HEK293 (cell line): ENCODE results near the gene LRP5.

ENCODE experiments used
- CTCF ChIA-PET: fragments of 350-600 bp; formaldehyde crosslinking; extraction: SDS; loops from one replicate; lab custom pipeline; 2021; ENCODE audit warnings: antibody characterized with exemption; lab: Yijun Ruan, JAX
- POLR2A ChIA-PET: fragments of 300-600 bp; formaldehyde crosslinking; extraction: SDS; loops from one replicate; lab custom pipeline; 2020; ENCODE audit warnings: antibody characterized with exemption, inconsistent platforms; lab: Yijun Ruan, JAX
- H3K27ac ChIP-seq: fragments of 200-500 bp; sonication (Bioruptor generic); 2 replicates; pipeline ENCODE4 v1.5.1; 2014; ENCODE audit warnings: low read depth, low read length, control low read depth, inconsistent platforms; ENCODE audit errors: extremely low read depth
- H3K36me3 ChIP-seq, 2 experiments: fragments of 200-500 bp in 1 of 2; sonication (Bioruptor generic) in 1 of 2; 1 replicate in 1 of 2; 2 replicates in 1 of 2; pipeline ENCODE4 v1.5.1; 2014 to 2017; ENCODE audit warnings: inconsistent platforms in 2 of 2, low read length in 2 of 2; ENCODE audit not compliant: control insufficient read depth in 2 of 2, insufficient read depth in 1 of 2
- H3K4me1 ChIP-seq: fragments of 200-500 bp; sonication (Bioruptor generic); 2 replicates; pipeline ENCODE4 v1.5.1; 2014; ENCODE audit warnings: mild to moderate bottlenecking, low read length, inconsistent platforms; ENCODE audit not compliant: control insufficient read depth, insufficient read depth
- H3K4me3 ChIP-seq: 2 replicates; pipeline ENCODE4 v1.5.1; 2011; ENCODE audit warnings: low read depth, mild to moderate bottlenecking, control low read depth, low read length, moderate library complexity
- H3K9me3 ChIP-seq: fragments of 200-500 bp; sonication (Bioruptor generic); 2 replicates; pipeline ENCODE4 v1.5.1; 2014; ENCODE audit warnings: low read depth, low read length, inconsistent platforms; ENCODE audit not compliant: control insufficient read depth, insufficient read depth
- EGR2 ChIP-seq: fragments of 450-650 bp; formaldehyde crosslinking; IDR thresholded peaks from 2 replicates; pipeline ENCODE4 v1.5.1; 2016; ENCODE audit warnings: low read depth, missing biosample characterization, missing genetic modification characterization
- OVOL3 ChIP-seq: fragments of 450-650 bp; formaldehyde crosslinking; IDR thresholded peaks from 2 replicates; pipeline ENCODE4 v1.5.1; 2016; ENCODE audit warnings: missing biosample characterization, missing genetic modification characterization
- SCRT1 ChIP-seq: fragments of 450-650 bp; formaldehyde crosslinking; IDR thresholded peaks from 2 replicates; pipeline ENCODE4 v1.5.1; 2016; ENCODE audit warnings: missing biosample characterization, missing genetic modification characterization, borderline replicate concordance
- SCRT2 ChIP-seq: fragments of 450-650 bp; formaldehyde crosslinking; IDR thresholded peaks from 2 replicates; pipeline ENCODE4 v1.5.1; 2016; ENCODE audit warnings: missing biosample characterization, missing genetic modification characterization
- SP7 ChIP-seq: fragments of 450-650 bp; formaldehyde crosslinking; IDR thresholded peaks from 2 replicates; pipeline ENCODE4 v1.5.1; 2016; ENCODE audit warnings: missing biosample characterization, missing genetic modification characterization
- YY1 ChIP-seq: fragments of 450-650 bp; formaldehyde crosslinking; IDR thresholded peaks from 2 replicates; pipeline ENCODE4 v1.5.1; 2018; ENCODE audit warnings: missing biosample characterization, missing genetic modification characterization
- ZFP3 ChIP-seq: fragments of 450-650 bp; formaldehyde crosslinking; IDR thresholded peaks from 2 replicates; pipeline ENCODE4 v1.5.1; 2016; ENCODE audit warnings: low read depth, missing biosample characterization, missing genetic modification characterization
- ZNF112 ChIP-seq: fragments of 450-650 bp; formaldehyde crosslinking; IDR thresholded peaks from 2 replicates; pipeline ENCODE4 v1.5.0; 2017; ENCODE audit warnings: missing biosample characterization, missing genetic modification characterization
- ZNF155 ChIP-seq: fragments of 450-650 bp; formaldehyde crosslinking; IDR thresholded peaks from 2 replicates; pipeline ENCODE4 v1.5.1; 2016; ENCODE audit warnings: missing biosample characterization, missing genetic modification characterization
- ZNF558 ChIP-seq: fragments of 450-650 bp; formaldehyde crosslinking; IDR thresholded peaks from 2 replicates; pipeline ENCODE4 v1.5.1; 2016; ENCODE audit warnings: missing biosample characterization, missing genetic modification characterization
- TF ChIP-seq, protein P1 (sequence below): fragments of 450-650 bp; formaldehyde crosslinking; IDR thresholded peaks from 2 replicates; pipeline ENCODE4 v1.5.1; 2016; ENCODE audit warnings: missing biosample characterization, missing genetic modification characterization, low read depth
- TF ChIP-seq, protein P2 (sequence below): fragments of 450-650 bp; formaldehyde crosslinking; IDR thresholded peaks from 2 replicates; pipeline ENCODE4 v1.5.1; 2016; ENCODE audit warnings: missing biosample characterization, missing genetic modification characterization
- TF ChIP-seq, protein P3 (sequence below): fragments of 450-650 bp; formaldehyde crosslinking; IDR thresholded peaks from 2 replicates; pipeline ENCODE4 v1.5.1; 2016; ENCODE audit warnings: missing biosample characterization, missing genetic modification characterization, borderline replicate concordance

The LRP5 gene

DNA sequence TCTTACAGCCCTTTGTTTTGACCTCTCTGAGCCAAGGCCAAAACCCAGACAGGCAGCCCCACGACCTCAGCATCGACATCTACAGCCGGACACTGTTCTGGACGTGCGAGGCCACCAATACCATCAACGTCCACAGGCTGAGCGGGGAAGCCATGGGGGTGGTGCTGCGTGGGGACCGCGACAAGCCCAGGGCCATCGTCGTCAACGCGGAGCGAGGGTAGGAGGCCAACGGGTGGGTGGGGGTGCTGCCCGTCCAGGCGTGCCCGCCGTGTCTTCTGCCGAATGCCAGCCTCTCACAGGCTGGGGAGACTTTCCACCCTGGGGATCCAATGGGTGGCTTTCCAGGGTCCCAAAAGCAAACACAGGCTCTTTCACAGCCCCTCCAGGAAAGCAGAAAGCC, 111.1 kb downstream of the LRP5 start:
- POLR2A ChIA-PET, result no interaction called here
- Histone ChIP-seq H3K36me3 (peaks cover 3 to 54% of the 10 kb centered on the region in 2 experiments; a peak in 2 of 3 replicates), H3K4me3 (no peak overlapping the region), H3K27ac (no peak overlapping the region), H3K4me1 (no peaks in the 10 kb centered on the region), H3K9me3 (no peaks in the 10 kb centered on the region)
- CTCF ChIA-PET, result interaction anchor here (0.5 kb wide), 1 partner anchor 1367 kb away, joined by 3 read pairs; no protein-coding TSS in a partner anchor
- no peak for TF ChIP-seq YY1 (tag by site-specific recombination)
- no peak for TF ChIP-seq SCRT1
- no peak for TF ChIP-seq ZNF558

DNA sequence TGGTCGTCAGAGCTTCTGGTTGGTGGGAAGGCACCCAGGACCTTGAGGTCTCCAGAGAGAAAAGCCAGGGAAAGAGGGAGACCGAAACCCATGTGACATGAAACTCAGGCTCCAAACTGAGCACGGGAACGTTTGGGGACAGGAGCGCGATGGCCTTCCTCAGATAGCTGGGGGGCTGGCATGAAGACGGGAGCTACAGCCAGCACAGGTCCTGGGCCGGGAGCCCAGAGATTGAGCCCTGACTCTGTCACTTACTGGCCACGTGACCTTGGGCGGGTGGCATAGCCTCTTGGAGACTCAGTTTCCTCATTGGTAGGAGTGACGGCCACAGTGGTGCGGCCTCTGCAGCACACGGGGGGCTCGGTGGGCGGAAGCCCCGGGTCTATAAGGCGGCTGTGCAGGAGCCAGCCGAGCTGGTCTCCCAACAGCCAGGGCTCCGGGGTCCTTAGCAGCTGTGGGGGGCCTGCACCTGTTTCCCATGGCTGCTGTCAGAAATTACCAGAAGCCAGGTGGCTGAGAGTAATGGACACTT, 111.8 kb downstream of the LRP5 start:
- ChIA-PET CTCF (no interaction called here), POLR2A (no interaction called here)
- Histone ChIP-seq H3K27ac (no peak overlapping the region), H3K9me3 (no peaks in the 10 kb centered on the region), H3K4me3 (no peak overlapping the region), H3K36me3 (peaks cover 3 to 55% of the 10 kb centered on the region in 2 experiments; a peak in 2 of 3 replicates), H3K4me1 (no peaks in the 10 kb centered on the region)
- no peak for TF ChIP-seq ZNF155 (tag by site-specific recombination)
- no peak for TF ChIP-seq ZFP3
- TF ChIP-seq, protein P1, sequence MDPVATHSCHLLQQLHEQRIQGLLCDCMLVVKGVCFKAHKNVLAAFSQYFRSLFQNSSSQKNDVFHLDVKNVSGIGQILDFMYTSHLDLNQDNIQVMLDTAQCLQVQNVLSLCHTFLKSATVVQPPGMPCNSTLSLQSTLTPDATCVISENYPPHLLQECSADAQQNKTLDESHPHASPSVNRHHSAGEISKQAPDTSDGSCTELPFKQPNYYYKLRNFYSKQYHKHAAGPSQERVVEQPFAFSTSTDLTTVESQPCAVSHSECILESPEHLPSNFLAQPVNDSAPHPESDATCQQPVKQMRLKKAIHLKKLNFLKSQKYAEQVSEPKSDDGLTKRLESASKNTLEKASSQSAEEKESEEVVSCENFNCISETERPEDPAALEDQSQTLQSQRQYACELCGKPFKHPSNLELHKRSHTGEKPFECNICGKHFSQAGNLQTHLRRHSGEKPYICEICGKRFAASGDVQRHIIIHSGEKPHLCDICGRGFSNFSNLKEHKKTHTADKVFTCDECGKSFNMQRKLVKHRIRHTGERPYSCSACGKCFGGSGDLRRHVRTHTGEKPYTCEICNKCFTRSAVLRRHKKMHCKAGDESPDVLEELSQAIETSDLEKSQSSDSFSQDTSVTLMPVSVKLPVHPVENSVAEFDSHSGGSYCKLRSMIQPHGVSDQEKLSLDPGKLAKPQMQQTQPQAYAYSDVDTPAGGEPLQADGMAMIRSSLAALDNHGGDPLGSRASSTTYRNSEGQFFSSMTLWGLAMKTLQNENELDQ, result no peak
- no peak for TF ChIP-seq SP7 (tag by site-specific recombination)
- TF ChIP-seq, protein P2, sequence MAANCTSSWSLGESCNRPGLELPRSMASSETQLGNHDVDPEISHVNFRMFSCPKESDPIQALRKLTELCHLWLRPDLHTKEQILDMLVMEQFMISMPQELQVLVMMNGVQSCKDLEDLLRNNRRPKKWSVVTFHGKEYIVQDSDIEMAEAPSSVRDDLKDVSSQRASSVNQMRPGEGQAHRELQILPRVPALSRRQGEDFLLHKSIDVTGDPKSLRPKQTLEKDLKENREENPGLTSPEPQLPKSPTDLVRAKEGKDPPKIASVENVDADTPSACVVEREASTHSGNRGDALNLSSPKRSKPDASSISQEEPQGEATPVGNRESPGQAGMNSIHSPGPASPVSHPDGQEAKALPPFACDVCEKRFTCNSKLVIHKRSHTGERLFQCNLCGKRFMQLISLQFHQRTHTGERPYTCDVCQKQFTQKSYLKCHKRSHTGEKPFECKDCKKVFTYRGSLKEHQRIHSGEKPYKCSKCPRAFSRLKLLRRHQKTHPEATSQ (tag by site-specific recombination), result no peak
- no peak for TF ChIP-seq SCRT2 (tag by site-specific recombination)
- TF ChIP-seq ZNF112 (tag by site-specific recombination), result no peak
- TF ChIP-seq, protein P3, sequence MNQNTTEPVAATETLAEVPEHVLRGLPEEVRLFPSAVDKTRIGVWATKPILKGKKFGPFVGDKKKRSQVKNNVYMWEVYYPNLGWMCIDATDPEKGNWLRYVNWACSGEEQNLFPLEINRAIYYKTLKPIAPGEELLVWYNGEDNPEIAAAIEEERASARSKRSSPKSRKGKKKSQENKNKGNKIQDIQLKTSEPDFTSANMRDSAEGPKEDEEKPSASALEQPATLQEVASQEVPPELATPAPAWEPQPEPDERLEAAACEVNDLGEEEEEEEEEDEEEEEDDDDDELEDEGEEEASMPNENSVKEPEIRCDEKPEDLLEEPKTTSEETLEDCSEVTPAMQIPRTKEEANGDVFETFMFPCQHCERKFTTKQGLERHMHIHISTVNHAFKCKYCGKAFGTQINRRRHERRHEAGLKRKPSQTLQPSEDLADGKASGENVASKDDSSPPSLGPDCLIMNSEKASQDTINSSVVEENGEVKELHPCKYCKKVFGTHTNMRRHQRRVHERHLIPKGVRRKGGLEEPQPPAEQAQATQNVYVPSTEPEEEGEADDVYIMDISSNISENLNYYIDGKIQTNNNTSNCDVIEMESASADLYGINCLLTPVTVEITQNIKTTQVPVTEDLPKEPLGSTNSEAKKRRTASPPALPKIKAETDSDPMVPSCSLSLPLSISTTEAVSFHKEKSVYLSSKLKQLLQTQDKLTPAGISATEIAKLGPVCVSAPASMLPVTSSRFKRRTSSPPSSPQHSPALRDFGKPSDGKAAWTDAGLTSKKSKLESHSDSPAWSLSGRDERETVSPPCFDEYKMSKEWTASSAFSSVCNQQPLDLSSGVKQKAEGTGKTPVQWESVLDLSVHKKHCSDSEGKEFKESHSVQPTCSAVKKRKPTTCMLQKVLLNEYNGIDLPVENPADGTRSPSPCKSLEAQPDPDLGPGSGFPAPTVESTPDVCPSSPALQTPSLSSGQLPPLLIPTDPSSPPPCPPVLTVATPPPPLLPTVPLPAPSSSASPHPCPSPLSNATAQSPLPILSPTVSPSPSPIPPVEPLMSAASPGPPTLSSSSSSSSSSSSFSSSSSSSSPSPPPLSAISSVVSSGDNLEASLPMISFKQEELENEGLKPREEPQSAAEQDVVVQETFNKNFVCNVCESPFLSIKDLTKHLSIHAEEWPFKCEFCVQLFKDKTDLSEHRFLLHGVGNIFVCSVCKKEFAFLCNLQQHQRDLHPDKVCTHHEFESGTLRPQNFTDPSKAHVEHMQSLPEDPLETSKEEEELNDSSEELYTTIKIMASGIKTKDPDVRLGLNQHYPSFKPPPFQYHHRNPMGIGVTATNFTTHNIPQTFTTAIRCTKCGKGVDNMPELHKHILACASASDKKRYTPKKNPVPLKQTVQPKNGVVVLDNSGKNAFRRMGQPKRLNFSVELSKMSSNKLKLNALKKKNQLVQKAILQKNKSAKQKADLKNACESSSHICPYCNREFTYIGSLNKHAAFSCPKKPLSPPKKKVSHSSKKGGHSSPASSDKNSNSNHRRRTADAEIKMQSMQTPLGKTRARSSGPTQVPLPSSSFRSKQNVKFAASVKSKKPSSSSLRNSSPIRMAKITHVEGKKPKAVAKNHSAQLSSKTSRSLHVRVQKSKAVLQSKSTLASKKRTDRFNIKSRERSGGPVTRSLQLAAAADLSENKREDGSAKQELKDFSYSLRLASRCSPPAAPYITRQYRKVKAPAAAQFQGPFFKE (tag by site-specific recombination), result no peak
- TF ChIP-seq EGR2, result no peak
- TF ChIP-seq OVOL3, result no peak
